Fibroblast of mammary gland (primary cell): ENCODE measurements around the gene TYMP.

Experiments used
- DNase-seq: peaks from one replicate; pipeline ENCODE4 v3.0.0-alpha.2; 2010; ENCODE audit warnings: low read depth
- H3K4me3 ChIP-seq: 2 replicates; pipeline ENCODE4 v1.5.1; 2011; ENCODE audit warnings: low read depth, mild to moderate bottlenecking, low read length, moderate library complexity; ENCODE audit not compliant: control insufficient read depth
- CTCF ChIP-seq: conservative IDR thresholded peaks from 2 replicates; pipeline ENCODE4 v1.5.1; 2011; ENCODE audit warnings: low read depth, low read length, inconsistent platforms; ENCODE audit not compliant: control insufficient read depth, insufficient read depth

The TYMP gene

GRCh38 chr22:50575426-50575941, 45.7 kb upstream of the TYMP start:
- no peak for DNase-seq
- no peak for TF ChIP-seq CTCF
- no peak overlapping the region for H3K4me3 ChIP-seq

- no peak for DNase-seq
- no peak overlapping the region for H3K4me3 ChIP-seq
- no peak for TF ChIP-seq CTCF
Observed at GRCh38 chr22:50574383-50574755, 44.6 kb upstream of the TYMP start.

- no peak for TF ChIP-seq CTCF
- no peak overlapping the region for H3K4me3 ChIP-seq
- no peak for DNase-seq
Observed at GRCh38 chr22:50573491-50574382, 43.9 kb upstream of the TYMP start.

GRCh38 chr22:50572965-50573364, 43.2 kb upstream of the TYMP start:
- no peak for TF ChIP-seq CTCF
- DNase-seq, result no peak
- H3K4me3 ChIP-seq, result no peak overlapping the region

GRCh38 chr22:50571264-50572175, 41.7 kb upstream of the TYMP start:
- no peak overlapping the region for H3K4me3 ChIP-seq
- TF ChIP-seq CTCF, result no peak
- DNase-seq, result no peak

- no peak overlapping the region for H3K4me3 ChIP-seq
- DNase-seq, result no peak
- no peak for TF ChIP-seq CTCF
Observed at GRCh38 chr22:50570861-50571260, 41.0 kb upstream of the TYMP start.
